Coronary artery (tissue), 2 donors: ENCODE data around the gene SNRPA1.

Source experiments
- DNase-seq: peaks from one replicate; pipeline ENCODE4 v3.0.0-alpha.2; 2017; ENCODE audit warnings: low spot score
- H3K27ac ChIP-seq, 2 donors: fragments of 200-600 bp; sonication (generic); one replicate each; pipeline ENCODE4 v1.5.1; 2016 to 2019
- H3K4me3 ChIP-seq: fragments of 200-600 bp; sonication (generic); 2 replicates; pipeline ENCODE4 v1.5.1; 2016; ENCODE audit warnings: mild to moderate bottlenecking, moderate library complexity
- TF ChIP-seq, protein P1 (sequence below): fragments of 200-600 bp; sonication (generic); IDR thresholded peaks from one replicate; pipeline ENCODE4 v1.5.1; 2019; ENCODE audit warnings: antibody characterized with exemption

The SNRPA1 gene

DNA sequence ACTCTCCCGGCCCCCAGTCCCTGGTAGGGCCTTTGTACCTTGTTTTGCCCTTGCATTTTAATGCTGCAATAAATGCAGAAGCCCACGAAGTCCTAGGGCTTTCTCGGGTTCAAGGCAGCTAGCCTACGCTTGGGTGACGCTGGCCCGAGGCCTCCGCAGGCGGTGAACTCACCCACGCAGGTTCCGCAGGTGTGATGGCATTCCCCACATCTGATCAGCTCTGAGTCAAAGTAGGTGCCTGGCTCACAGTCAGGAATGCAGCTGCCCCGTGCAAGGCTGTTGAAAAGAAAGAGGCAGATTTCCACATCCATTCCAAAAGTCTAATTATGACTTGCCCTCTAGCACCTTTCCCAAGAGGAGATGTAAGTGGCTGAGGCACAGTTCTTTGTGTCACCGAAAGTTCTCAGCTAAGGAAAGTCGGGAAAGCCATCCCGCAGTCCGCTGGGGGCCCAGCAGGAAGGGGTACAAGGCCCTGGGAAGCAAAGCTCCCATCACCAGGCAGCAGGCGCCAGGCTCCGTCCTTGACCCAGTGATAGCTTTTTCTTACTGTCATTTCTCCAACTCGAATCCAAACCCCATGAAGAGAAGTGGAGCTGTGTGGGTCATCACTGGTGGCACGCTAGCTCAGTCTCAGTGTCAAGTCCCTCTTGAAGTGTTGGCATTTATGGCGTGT lies 23.2 kb upstream of the SNRPA1 start:
- no peak for DNase-seq
- H3K27ac ChIP-seq, result no peak overlapping the region
- no peak overlapping the region for H3K4me3 ChIP-seq
- TF ChIP-seq, protein P1, sequence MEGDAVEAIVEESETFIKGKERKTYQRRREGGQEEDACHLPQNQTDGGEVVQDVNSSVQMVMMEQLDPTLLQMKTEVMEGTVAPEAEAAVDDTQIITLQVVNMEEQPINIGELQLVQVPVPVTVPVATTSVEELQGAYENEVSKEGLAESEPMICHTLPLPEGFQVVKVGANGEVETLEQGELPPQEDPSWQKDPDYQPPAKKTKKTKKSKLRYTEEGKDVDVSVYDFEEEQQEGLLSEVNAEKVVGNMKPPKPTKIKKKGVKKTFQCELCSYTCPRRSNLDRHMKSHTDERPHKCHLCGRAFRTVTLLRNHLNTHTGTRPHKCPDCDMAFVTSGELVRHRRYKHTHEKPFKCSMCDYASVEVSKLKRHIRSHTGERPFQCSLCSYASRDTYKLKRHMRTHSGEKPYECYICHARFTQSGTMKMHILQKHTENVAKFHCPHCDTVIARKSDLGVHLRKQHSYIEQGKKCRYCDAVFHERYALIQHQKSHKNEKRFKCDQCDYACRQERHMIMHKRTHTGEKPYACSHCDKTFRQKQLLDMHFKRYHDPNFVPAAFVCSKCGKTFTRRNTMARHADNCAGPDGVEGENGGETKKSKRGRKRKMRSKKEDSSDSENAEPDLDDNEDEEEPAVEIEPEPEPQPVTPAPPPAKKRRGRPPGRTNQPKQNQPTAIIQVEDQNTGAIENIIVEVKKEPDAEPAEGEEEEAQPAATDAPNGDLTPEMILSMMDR, result no peak

DNA sequence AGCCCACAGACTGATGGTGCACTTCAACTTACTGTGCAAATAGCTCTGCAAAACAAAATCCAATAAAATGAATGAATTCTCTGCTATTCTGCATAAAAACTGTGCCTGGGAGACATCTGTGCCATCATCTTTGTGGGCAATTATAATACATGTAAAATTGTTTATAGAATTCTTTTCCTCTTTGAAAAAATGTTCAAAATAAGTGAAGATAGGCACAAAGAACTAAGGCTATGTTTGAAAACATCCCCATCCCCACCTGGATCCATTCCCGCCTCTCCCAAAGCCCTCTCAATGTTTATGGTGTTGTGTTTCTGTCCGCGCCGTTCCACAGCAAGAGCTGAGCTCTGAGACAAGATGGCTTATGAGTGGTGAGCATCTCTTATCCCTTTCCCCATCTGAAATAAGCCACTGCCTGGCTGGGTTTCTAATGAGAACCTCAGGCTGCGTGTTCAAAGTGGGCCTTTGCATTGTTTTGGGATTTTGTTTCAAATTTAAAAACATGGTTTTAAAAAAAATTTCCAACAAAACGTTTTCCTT lies 22.4 kb upstream of the SNRPA1 start:
- DNase-seq, result no peak
- Histone ChIP-seq H3K27ac (no peak overlapping the region), H3K4me3 (no peak overlapping the region)
- TF ChIP-seq, protein P1, result no peak

DNA sequence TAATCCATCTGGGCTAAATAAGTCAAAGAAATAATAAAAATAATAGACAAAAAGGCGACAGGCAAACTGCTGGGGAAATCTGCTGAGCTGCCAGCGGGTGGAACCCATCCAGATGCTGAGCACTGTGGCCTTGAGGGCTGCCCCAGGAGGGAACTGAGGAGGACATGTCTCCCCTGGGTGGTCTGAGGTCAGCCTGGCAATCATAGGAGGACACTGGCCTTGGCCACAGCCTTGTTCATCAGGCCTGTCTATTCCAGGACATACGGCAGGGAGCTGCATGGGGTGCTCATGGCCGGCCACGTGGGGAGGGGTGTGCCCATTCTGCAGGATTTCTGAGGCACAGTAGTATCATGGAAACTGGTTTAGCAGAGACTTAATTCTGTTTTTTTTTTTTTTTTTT lies 21.5 kb upstream of the SNRPA1 start:
- no peak overlapping the region for H3K4me3 ChIP-seq
- DNase-seq, result no peak
- TF ChIP-seq, protein P1, result no peak
- H3K27ac ChIP-seq, result no peak overlapping the region

DNA sequence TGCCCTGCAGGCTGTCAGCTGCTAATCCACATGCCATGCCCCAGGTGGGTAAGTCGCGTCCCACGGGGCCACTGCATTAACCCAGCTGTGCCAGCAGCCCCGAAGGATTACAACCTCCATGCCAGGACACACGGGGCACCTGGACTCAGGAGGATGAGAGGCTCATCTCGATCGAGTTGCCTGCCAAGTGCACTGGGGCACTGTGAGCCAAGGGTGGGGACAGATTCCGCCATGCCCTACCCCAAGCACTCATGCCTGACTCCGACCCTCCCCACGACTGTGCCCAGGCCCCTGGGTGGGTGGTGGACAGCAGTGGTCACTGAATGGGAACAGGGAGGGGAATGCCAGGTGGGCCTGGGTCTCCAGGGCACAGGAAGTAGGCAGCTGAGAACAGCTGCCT lies 20.7 kb upstream of the SNRPA1 start:
- no peak overlapping the region for H3K4me3 ChIP-seq
- TF ChIP-seq, protein P1, result no peak
- no peak overlapping the region for H3K27ac ChIP-seq
- no peak for DNase-seq

DNA sequence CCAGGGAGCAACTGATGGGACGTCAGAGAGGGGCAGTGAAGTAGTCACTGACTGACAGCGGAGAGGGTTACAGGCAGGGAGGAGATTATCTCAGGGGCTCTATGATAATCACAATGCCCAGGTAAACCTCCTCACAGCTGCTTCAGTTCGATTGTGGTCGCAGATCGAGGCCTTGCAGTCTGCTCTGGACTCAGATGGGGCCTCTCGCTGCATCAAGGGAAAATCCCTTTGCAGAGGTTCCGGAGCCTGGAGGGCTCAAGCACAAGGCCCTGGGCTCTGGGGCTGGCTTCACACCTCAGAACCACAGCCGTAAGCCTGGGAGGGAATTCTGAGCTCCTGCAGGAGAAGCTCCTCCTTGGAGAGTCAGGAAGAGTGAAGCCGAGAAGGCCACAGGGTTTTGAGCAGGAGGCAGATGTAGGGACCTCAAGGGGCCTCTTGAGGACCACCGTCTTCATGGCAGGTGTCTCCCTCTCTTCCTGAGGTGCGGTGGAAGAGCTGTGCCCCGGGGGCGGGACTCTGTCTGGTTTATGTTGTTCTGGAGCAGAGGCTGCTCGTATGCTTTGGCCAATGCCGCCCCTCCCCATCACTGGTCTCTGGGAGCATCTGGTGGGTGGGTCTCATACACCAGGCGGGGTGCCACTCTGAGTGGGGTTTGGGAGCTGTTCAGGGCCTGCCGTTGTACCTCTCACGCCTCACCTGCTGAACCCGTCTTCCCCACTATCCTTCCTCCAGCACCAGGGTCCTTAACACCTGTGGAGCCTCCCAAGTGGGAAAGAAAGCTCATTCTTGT lies 19.5 kb upstream of the SNRPA1 start:
- DNase-seq, result no peak
- Histone ChIP-seq H3K4me3 (no peak overlapping the region), H3K27ac (no peak overlapping the region)
- TF ChIP-seq, protein P1, result no peak

DNA sequence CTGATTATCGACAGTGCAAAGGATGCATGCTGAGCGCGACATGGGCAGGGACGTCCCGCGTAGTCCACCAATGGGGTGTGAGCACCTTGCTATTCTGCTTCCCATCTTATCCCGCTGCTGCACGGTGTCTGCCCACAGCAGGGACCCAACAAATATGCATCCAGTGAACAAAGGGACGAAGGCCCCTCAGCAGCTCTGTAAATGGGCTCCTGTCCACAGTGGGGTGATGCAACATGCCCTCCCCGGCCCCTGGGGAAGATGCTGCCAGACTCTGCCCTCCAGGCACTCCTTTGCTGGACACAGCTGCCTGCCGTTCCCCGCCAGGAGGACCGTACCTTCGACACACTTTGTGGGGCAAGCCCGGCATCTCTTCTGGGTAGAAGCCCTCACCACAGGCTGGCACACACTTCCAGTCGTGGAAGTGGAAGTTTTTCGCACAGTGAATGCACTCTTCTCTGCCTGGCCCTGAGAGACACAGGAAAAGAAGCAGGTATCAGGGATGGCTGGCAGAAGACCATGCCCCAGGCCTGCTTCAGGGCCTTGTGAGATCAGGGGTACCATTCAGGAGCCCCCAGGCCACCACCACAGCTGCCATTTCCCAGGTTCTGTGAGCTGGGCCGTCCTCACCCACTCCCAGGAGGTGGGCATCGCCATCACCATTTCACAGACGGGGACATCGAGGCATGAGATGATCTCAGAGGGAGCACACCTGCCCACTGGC lies 18.2 kb upstream of the SNRPA1 start:
- TF ChIP-seq, protein P1, result no peak
- no peak overlapping the region for H3K27ac ChIP-seq
- no peak for DNase-seq
- H3K4me3 ChIP-seq, result no peak overlapping the region
